ENCODE data around the gene MAGEA2.

DNA sequence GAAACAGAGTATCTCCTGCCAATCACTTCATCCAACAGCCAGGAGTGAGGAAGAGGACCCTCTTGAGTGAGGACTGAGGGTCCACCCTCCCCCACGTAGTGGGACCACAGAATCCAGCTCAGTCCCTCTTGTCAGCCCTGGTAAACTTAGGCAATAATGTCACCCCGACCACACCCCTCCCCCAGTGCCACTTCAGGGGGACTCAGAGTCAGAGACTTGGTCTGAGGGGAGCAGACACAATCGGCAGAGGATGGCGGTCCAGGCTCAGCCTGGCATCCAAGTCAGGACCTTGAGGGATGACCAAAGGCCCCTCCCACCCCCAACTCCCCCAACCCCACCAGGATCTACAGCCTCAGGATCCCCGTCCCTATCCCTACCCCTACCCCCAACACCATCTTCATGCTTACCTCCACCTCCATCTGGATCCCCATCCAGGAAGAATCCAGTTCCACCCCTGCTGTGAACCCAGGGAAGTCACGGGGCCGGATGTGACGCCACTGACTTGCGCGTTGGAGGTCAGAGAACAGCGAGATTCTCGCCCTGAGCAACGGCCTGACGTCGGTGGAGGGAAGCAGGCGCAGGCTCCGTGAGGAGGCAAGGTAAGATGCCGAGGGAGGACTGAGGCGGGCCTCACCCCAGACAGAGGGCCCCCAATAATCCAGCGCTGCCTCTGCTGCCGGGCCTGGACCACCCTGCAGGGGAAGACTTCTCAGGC lies 20.2 kb downstream of the MAGEA2 start, which contains the start of the genes CSAG1 and MAGEA12:
- TF ChIP-seq EZH2phosphoT487 (IDR thresholded peaks at IDR 0.05; ENCODE audit: insufficient read depth, low read depth) (no peak), EZH2 (IDR thresholded peaks at IDR 0.05; ENCODE audit: insufficient read depth, poor library complexity, severe bottlenecking) (no peak)

Measured in GM23248 (cell line).